GM12872 (cell line): ENCODE data around the gene LY86.

Experiments used
- TF ChIP-seq, protein P1 (sequence below): IDR thresholded peaks from 3 replicates; pipeline ENCODE4 v1.5.1; 2011; ENCODE audit warnings: low read depth, mild to moderate bottlenecking, low read length, moderate library complexity; ENCODE audit not compliant: insufficient read depth

LY86 gene

DNA sequence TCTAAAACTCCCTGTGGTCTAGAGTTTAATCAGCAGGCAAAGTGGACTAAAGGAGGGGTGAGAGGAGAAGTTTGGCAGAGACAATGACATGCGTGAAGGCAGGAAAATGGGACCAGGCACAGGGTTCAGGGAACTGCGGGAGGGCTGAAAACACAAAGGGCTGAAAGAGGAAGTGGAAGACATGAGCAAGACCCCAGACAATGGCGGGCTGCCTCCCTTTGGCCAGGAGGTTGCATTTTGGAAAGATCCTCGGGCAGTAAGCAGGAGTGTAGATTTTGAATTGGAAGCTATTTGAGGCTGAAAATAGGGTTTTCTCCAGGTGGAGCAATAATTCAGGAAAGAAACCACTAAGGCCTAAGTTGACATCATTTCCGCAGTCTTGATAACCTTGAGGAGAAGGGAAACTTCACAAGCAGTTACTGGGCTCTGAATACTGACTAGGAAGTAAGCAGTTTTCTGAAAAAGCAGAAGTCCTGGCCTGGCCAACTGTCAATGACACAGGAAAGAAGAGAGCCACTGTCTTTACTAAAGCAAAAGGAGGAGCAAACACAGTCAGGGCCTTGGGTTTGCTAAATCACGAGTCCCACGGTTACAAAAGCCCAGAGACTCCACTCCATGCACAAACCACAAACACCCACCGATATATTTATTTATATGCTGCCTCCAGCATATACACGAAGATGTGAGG is 3.4 kb downstream of the LY86 start:
- TF ChIP-seq, protein P1, sequence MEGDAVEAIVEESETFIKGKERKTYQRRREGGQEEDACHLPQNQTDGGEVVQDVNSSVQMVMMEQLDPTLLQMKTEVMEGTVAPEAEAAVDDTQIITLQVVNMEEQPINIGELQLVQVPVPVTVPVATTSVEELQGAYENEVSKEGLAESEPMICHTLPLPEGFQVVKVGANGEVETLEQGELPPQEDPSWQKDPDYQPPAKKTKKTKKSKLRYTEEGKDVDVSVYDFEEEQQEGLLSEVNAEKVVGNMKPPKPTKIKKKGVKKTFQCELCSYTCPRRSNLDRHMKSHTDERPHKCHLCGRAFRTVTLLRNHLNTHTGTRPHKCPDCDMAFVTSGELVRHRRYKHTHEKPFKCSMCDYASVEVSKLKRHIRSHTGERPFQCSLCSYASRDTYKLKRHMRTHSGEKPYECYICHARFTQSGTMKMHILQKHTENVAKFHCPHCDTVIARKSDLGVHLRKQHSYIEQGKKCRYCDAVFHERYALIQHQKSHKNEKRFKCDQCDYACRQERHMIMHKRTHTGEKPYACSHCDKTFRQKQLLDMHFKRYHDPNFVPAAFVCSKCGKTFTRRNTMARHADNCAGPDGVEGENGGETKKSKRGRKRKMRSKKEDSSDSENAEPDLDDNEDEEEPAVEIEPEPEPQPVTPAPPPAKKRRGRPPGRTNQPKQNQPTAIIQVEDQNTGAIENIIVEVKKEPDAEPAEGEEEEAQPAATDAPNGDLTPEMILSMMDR = no peak

DNA sequence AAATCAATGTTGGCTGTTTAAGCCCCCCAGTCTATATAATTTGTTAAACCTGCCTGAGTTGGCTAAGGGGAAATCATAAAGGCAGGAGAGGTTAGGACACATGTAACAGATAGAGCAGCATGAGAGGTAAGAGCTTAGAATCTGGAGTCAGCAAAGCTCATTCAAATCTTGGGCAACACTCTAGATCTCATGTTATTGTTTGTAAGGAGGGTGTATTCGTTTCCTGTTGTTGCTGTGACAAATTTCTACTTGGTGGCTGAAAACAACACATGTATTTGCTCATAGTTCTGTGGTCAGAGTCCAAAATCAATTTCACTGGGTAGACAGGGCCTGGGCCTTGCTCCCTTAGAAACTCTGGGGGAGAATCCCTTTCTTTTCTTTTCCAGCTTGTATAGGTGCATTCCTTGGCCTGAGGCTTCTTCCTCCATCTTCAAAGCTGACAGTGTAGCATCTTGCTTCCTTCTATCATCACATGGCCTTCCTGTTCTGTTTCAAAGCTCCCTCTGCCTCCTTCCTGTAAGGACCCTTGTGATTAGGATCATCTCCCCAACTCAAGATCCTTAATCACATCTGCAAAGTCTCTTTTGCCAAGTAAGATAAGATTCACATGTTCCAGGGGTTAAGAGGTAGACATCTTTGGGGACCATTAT is 4.4 kb downstream of the LY86 start:
- TF ChIP-seq, protein P1 = no peak

DNA sequence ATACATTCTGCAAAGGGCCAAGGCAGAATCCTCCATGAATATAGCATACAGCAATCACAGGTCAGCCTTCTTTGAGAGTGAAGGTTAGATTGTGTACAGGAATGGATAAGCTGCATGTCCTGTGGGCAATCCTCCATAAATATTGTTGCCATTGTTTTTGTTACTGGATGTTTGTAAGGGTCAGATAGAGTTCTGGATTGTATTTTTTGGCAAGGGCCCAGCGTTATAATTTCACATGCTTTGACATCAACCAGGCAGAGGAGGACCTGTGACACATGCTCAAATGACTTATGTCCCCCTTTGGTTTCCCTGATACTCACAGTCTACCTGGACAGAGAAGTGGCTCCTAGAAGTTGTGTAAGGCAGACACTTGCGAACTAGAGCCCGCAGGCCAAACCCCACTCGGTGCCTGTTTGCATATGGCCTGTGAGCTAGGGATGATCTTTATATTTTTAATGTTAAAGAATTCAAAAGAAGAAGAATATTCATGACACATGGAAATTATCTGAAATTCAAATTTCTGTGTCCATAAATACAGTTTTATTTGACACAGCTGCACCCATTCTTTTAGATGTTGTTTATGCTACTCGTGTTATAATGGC is 5.4 kb downstream of the LY86 start:
- TF ChIP-seq, protein P1 = no peak

DNA sequence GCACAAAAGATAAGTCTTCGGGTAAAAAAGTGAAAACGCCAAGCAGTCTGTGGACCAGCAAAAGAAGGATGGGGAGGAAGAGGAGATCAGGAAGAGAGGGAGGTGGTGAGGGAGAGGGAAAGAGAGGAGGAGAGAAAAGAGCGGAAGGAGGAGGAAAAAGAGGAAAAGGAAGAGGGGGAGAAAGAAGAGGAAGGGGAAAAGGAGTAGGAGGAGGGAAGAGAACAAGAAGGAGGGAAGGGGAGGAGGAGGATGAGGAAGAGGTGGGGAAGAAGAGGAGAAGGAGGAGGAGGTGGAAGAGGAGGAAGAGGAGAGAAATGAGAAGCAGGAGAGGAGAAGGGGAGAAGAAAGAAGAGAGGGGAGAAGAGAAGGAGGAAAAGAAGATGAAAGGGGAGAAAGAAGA is 6.5 kb downstream of the LY86 start:
- TF ChIP-seq, protein P1 = no peak

DNA sequence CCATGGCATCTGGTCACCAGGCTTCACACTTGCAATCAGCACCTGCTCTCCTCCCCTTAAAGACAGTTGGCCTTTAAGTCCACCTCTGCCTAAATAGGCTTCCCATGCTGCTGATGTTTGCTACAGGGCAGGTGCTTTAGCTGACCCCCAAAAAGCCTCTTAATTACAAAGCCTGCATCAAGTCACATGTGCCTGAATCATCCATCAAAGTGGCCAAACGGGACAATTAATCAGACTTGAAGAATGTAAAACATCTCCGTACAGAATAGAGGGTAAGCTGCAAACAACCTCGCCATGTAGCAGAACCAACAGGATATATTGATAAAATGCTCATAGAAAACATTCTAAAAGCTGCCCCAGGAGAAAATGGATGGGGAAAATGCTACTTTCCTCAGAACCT is 7.4 kb downstream of the LY86 start:
- TF ChIP-seq, protein P1 = no peak

DNA sequence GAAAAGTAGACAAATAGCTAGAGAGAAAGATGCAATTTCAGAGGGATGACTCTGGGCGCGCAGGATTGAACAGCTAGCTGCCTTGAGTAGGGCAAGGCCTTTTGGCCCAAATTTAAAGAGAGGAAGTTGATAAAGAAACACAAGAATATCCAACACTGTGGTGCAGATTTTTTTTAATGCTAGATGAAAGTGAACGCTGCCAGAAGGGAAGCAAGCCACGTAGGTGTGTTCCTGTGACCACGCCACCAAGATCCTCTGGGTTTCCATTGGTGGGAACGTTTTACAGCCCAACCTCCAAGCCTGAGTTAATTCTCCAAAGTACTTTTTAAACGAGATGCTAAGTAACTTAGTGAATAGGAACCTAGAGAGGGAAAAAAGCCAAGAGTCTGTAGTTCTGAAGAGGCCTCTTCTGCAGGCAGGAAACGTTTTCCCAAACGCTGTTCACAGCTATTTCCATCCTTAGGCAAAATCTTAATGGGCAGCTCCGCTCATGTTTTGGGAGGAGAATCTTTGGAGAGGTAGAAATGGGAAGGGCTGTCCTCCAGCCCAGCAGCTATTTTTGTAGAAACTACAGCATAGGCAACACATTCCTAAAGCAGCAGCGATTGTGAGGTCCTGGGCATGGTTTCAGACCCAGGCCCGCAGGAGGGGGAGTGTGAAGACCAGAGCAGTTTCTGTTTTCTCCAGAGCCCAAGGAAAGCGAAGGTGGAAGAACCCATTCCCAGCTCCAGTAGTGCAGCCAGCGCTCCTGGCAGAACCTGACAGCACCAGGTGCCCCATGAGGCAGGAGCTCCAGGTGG is 8.2 kb downstream of the LY86 start:
- TF ChIP-seq, protein P1 = no peak

DNA sequence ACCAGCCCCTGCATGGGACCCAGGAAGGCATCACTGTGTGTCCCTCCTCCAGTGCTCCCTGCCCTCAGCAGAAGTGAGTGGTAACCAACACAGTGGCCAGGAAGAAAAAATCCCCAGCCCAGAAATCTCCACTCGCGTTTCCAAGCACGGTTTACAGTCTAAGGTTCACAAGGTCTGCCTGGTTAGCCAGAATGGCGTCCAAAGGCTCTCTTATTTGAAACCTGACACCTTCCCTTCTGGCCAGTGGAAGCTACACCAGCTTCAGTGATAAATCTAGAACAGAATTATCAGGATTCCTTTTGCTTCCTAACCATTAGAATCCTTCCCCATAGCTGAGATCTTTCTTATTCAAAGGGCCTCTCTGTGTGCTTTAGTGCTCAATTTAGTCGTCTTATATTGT is 9.2 kb downstream of the LY86 start:
- TF ChIP-seq, protein P1 = no peak
